HG02870 (cell line): ENCODE measurements around the gene TAF4B.
"Not testable (repeated sequence)": the region's sequence is repeated elsewhere in the genome, so short reads cannot be mapped to it uniquely, and the experiment has no call there.

Experiments used
- ATAC-seq: cut with Tn5 transposase; IDR thresholded peaks from one replicate; pipeline ENCODE4 v1.9.1; 2021; ENCODE audit warnings: mild to moderate bottlenecking, moderate library complexity; ENCODE audit not compliant: unreplicated experiment

Gene TAF4B

DNA sequence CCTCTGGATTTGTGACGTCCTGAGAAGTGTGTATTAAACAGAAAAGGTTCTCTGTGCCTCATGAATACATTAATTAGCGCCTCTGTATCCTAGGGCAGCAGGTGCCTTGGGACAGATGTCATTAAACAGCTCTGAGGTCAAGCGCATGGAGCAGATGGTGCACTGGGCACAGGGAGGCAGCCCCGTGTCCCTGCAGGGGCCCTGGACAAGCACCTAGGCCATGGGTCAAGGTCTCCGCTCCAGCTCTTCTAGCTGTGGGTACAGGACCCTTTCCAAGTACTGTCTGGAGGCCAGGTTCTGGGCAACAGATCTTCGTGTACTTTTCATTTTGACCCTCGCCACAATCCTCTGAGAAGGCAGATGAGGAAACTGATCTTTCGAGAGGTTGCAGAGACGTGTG is 195.7 kb downstream of the TAF4B start:
- no peak for ATAC-seq

- peak; percentile 85 for ATAC-seq
Observed at GRCh38 chr18:26422472-26423162, 196.4 kb downstream of the TAF4B start.

DNA sequence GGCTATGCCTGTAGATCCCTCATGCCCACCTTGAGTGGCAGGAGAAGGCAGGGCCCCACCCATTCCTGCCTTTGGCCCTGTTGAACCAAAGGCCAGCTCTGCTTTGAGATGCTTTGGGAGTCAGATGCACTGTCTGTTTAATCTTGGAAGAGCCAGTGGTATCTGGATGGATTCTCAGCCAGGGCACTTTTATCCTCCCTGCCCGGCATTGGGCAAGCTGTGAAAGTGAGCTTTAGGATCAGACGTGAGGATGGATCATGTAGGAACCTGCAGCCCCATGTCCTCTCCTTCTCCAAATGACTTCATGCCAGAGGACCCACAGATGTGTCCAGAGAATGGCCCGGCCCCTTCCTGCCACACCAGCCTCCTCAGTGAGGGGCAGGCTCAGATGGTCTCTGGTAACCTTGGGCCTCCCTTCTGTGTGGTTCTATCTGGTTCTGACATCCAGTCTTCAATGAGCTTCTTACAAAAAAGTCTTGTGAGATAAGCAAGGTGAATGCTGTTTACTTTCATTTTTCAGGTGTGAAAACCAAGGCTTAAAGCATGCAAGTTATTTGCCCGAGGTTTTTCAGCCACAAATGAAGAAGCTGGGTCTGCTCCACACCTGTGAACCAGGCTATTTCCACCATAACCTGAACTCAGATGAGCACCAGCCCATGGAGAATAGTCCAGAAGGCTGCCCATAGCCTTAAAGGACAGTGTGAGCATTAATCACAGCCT is 198.3 kb downstream of the TAF4B start:
- no peak for ATAC-seq

DNA sequence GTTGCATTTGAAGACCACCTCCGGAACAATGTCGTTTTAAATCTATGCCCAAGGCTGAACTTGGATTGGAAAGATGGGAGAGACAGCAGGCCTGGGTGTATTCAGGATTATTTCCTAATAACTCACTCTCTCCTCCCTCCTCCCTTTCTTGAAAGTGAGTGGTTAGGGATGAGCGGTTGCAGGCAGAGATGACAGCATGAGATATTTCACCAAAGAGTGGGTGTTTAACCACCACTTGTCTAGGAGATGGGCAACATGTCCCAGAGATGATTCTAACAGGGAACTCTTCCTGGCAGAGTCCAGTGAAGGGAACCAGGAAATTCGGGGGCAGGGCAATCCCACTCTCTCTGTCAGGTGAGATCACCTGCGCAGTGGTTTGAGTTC is 198.9 kb downstream of the TAF4B start:
- no peak for ATAC-seq

GRCh38 chr18:26429535-26430226 is 203.4 kb downstream of the TAF4B start:
- no peak for ATAC-seq

DNA sequence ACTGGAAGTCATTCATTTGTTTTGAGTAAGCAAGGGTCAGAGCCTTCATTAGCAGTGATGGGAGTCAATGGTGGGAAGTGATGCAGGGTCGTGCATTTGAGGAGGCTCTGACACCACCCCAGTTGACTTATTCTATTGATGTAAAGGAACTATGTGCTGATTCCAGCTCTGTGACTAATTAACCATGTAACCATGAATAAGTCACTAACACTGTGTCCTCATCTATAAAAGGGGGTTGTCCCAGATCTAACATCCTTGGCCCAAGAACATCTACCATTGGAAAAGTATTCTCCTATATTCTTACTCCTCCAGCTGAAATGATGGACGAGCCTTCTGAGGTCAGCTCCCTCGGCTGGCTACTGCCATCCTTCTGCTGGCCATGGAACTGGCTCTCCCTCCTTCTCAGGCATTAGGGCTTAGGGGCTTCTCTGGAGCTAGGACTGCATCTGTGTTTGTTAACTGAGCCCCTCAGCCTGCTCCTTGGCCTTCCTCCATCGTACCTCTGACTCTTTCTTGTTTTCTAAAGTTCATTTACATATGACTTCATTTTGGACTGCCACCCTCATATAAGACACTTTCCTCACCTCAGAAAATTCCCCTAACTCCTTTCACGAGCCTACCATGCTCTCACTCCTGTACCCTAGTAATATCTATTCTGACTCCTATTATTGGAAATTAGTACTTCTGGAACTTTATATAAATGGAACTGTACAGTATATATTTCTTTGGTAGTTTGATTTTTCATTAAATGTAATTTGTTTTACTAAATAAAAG is 206.6 kb downstream of the TAF4B start:
- ATAC-seq = peak; percentile 64

GRCh38 chr18:26434887-26435286 is 208.6 kb downstream of the TAF4B start:
- no peak for ATAC-seq

GRCh38 chr18:26435415-26436095 is 209.3 kb downstream of the TAF4B start:
- no peak for ATAC-seq

DNA sequence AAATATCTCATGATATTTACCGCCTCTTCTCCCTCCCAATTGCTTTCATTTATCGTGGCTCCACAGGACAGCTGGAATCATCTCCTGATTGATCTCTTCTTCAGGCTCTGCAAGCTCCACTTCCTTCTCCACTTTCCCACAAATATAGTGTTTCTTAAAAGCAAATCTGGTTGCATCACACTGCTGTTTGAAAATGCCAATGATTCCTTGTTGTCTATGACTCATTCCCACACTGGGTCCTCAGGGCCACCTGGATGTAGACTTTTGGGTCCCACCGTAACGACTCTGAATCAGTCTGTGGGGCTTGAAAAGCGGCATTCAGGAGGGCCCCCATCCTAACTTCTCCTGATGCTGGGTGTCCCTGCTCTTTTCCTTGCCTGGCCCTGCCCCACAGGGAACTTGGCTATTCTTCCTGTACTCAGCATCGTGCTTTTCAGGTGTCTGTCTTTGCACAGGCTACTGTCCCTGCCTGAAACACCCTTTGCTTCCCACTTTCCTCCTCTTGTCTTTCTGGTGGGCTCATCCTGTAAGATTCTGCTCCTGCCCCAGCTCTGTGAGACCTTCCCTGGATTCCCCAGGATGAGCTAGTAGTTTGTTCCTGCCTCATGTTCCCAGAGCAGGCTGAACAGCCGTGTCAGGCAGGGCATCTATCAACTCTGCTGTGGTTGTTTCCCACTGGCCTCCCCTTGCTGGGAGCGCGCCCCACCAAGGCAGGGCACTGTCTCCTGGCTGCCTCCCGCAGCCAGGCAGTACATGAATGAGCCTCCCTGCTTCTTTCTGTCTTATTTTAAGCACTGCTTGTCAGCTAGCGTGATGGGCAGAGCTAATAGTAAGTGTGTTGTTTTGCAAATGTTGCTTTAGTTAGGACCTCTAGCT is 210.2 kb downstream of the TAF4B start:
- ATAC-seq = no peak

DNA sequence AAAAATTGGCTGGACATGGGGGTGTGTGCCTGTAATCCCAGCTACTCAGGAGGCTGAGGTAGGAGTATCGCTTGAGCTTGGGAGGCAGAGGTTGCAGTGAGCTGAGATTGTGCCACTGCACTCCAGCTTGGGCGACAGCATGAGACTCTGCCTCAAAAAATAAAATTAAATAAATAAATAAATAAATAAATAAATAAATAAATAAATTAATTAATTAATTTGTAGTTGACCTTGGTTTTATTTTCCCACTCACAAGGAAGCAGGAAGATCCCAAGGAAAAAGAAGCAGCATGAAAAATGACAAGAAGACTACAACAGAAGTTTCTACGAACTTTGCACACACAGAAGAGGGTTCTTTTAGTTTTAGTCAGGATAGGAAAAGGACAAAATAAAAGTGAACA is 211.4 kb downstream of the TAF4B start:
- not testable (repeated sequence) for ATAC-seq

DNA sequence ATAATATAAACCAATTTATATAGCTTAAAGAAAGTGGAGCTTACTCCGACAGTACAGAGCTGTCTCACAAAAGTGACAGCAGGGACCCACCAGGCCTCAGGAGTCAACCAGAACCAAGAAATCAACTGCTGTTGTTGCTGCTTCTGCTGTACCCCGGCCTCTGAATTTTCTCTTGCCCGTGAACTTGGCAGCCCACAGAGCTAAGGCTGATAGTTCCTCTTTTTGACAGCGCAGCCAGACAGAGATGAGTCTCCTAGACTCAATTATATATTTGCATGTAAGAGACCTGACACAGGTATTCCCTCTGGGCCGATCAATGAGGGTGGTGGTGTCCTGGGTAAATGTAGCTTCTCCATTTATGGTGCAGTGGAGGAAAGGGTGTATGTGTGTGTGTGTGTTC is 212.7 kb downstream of the TAF4B start:
- ATAC-seq = peak; percentile 96

- no peak for ATAC-seq
Observed at GRCh38 chr18:26439537-26439936, 213.3 kb downstream of the TAF4B start.

DNA sequence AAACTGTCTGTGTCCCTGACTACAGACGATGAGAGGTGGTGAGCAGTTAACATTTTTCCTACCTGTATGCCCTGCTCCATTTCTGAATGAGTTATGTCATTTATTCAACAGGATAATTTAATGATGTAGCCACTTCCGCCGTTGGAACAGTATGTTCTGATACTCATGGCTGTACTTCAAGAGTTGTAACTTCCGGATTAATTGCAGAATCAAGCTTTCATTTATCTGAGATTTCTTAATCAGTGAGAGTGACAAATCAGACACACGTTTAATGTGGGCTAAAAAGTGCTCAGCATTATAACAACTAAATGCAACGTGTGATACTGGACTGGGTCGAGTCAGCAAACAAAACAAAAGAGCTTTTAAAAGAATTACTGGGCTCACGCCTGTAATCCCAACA is 214.4 kb downstream of the TAF4B start:
- ATAC-seq = no peak
